Measurements from ENCODE around the gene EPB41L2.

GRCh38 chr6:131068165-131068564 is 5.1 kb upstream of the EPB41L2 start:
- TF ChIP-seq CTCF (IDR thresholded peaks at IDR 0.05) (no peak), EP300 (IDR thresholded peaks at IDR 0.05) (no peak), POLR2A (IDR thresholded peaks at IDR 0.05) (no peak)
